Activated B cell treated with CpG ODN at 0.5 μM for 24 hours (primary cell): Measurements from ENCODE around the gene GRIK4. TPM values are rescaled to one million over a fixed set of nuclear protein-coding genes. Genes with fewer than 3 reads are reported as not detected.
A peak's percentile ranks its signal among the peaks of the same experiment; 100 is the strongest.

ENCODE experiments used
- ATAC-seq: fragments of 200-7000 bp; cut with Tn5 transposase; one replicate; pipeline ENCODE4 v1.10.0; 2021; ENCODE audit warnings: low read depth, mild to moderate bottlenecking, moderate library complexity
- CTCF ChIA-PET: fragments of 350-600 bp; sonication (Branson Sonifier 250); formaldehyde crosslinking; loops from one replicate; lab custom pipeline; 2021; ENCODE audit warnings: antibody characterized with exemption; lab: Charles Lee
- POLR2A ChIA-PET: fragments of 350-600 bp; sonication (Branson Sonifier 250); formaldehyde crosslinking; loops from one replicate; lab custom pipeline; 2021; ENCODE audit warnings: antibody characterized with exemption; lab: Charles Lee
- DNase-seq: peaks from one replicate; pipeline ENCODE4 v3.0.0; 2022
- H3K27ac Mint-ChIP-seq: one replicate; pipeline ENCODE4 v1.8.0; 2020; ENCODE audit warnings: mixed read lengths
- H3K27me3 Mint-ChIP-seq: one replicate; pipeline ENCODE4 v1.8.0; 2021; ENCODE audit warnings: mixed read lengths
- H3K36me3 Mint-ChIP-seq: one replicate; pipeline ENCODE4 v1.8.0; 2021; ENCODE audit warnings: low read depth, mixed read lengths
- H3K4me1 Mint-ChIP-seq: one replicate; pipeline ENCODE4 v1.8.0; 2021; ENCODE audit warnings: mixed read lengths
- H3K4me3 Mint-ChIP-seq: one replicate; pipeline ENCODE4 v1.8.0; 2020; ENCODE audit warnings: mild to moderate bottlenecking, mixed read lengths
- H3K9me3 Mint-ChIP-seq: one replicate; pipeline ENCODE4 v1.8.0; 2020; ENCODE audit warnings: mixed read lengths
- CTCF ChIP-seq: fragments of 200-600 bp; IDR thresholded peaks from one replicate; pipeline ENCODE4 v1.8.0; 2022; ENCODE audit warnings: antibody characterized with exemption, mild to moderate bottlenecking
- intact Hi-C: fragments of 100-400 bp; cut with micrococcal nuclease; formaldehyde crosslinking; loops from one replicate; pipeline ENCODE4 v1.15.1; 2024
- total RNA-seq: library from RNA; stranded (reverse); gene quantifications from 2 replicates; pipeline ENCODE4 v1.2.3, GENCODE V29; 2022

The GRIK4 gene
- total RNA-seq, 1 donor from 2014 or later, result not detected

GRCh38 chr11:120839201-120839600, 327.7 kb downstream of the GRIK4 start:
- DNase-seq, result no peak

GRCh38 chr11:120839846-120840402, 328.4 kb downstream of the GRIK4 start:
- H3K9me3 Mint-ChIP-seq, result no peaks in the 10 kb centered on the region
- ChIA-PET POLR2A (no interaction called here), CTCF (no interaction called here)
- H3K4me1 Mint-ChIP-seq, result peaks cover 5% of the 10 kb centered on the region
- H3K27ac Mint-ChIP-seq, result peak overlapping the region; percentile 2
- H3K36me3 Mint-ChIP-seq, result no peaks in the 10 kb centered on the region
- TF ChIP-seq CTCF, result no peak
- peaks cover 2% of the 10 kb centered on the region for H3K27me3 Mint-ChIP-seq
- no peak for DNase-seq
- H3K4me3 Mint-ChIP-seq, result no peak overlapping the region
- intact Hi-C loops, result no loop called here
- ATAC-seq, result no peak

More at GRCh38 chr11:120839201-120839600, 327.7 kb downstream of the GRIK4 start:
- Mint-ChIP-seq H3K4me3 (no peak overlapping the region), H3K4me1 (peaks cover 5% of the 10 kb centered on the region), H3K9me3 (no peaks in the 10 kb centered on the region), H3K27ac (no peak overlapping the region), H3K36me3 (no peaks in the 10 kb centered on the region), H3K27me3 (peaks cover 2% of the 10 kb centered on the region)
- CTCF ChIA-PET, result no interaction called here
- POLR2A ChIA-PET, result interaction anchor here (0.6 kb wide), 1 partner anchor 17 kb away, joined by 5 read pairs; no protein-coding TSS in a partner anchor
- ATAC-seq, result no peak
- intact Hi-C loops, result no loop called here
- TF ChIP-seq CTCF, result no peak

GRCh38 chr11:120840661-120841060, 329.1 kb downstream of the GRIK4 start:
- H3K4me3 Mint-ChIP-seq, result no peak overlapping the region
- DNase-seq (no peak), ATAC-seq (no peak)
- peaks cover 5% of the 10 kb centered on the region for H3K4me1 Mint-ChIP-seq
- TF ChIP-seq CTCF, result no peak
- H3K9me3 Mint-ChIP-seq, result no peaks in the 10 kb centered on the region
- POLR2A ChIA-PET, result no interaction called here
- no peak overlapping the region for H3K27ac Mint-ChIP-seq
- CTCF ChIA-PET, result no interaction called here
- intact Hi-C loops, result no loop called here
- peaks cover 2% of the 10 kb centered on the region for H3K27me3 Mint-ChIP-seq
- H3K36me3 Mint-ChIP-seq, result no peaks in the 10 kb centered on the region

GRCh38 chr11:120841074-120841473, 329.5 kb downstream of the GRIK4 start:
- Mint-ChIP-seq H3K36me3 (no peaks in the 10 kb centered on the region), H3K27ac (no peak overlapping the region), H3K4me1 (peaks cover 5% of the 10 kb centered on the region), H3K9me3 (no peaks in the 10 kb centered on the region), H3K27me3 (peaks cover 2% of the 10 kb centered on the region), H3K4me3 (no peak overlapping the region)
- CTCF ChIA-PET, result no interaction called here
- intact Hi-C loops, result no loop called here
- no peak for ATAC-seq
- no peak for TF ChIP-seq CTCF
- DNase-seq, result no peak
- POLR2A ChIA-PET, result no interaction called here

DNA sequence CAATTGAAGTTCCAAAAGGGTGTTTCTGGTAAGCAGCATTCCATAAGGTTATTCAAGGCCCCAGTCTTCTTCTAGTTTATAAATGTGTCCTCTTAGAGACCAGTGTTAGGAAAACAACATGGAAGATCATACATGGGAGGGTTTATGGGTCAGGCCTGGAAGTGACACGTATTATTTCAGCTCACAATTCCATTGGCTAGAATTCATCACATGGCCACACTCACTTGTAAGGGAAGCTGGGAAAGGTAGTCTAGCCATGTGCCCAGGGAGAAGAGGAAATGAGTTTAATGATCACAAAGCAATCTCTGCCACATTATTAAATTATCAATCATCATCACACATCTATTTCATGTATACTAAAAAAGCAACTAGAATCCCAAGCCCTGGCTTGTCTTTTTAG, 330.6 kb downstream of the GRIK4 start:
- Mint-ChIP-seq H3K4me3 (no peak overlapping the region), H3K27me3 (no peaks in the 10 kb centered on the region), H3K9me3 (no peaks in the 10 kb centered on the region), H3K36me3 (no peaks in the 10 kb centered on the region), H3K27ac (no peak overlapping the region), H3K4me1 (peaks cover 5% of the 10 kb centered on the region)
- POLR2A ChIA-PET, result no interaction called here
- no peak for TF ChIP-seq CTCF
- intact Hi-C loops, result no loop called here
- DNase-seq (no peak), ATAC-seq (no peak)
- CTCF ChIA-PET, result no interaction called here
